Measurements from ENCODE around the gene GLT1D1. TPM values are rescaled to one million over a fixed set of nuclear protein-coding genes. Genes with fewer than 3 reads are reported as not detected.

The GLT1D1 gene
- total and polyA plus RNA-seq, 2 donors (not counting 1 experiment from before 2014, with no cell fraction given): under 0.01 TPM; not detected in 1

- no peaks in the 10 kb centered on the region for H3K36me3 ChIP-seq (ENCODE audit: control insufficient read depth, insufficient read depth, low read length)
- peaks cover 2% of the 10 kb centered on the region for H3K9me3 ChIP-seq (ENCODE audit: control insufficient read depth, insufficient read depth, low read depth, low read length)
These were observed 98.2 kb downstream of the GLT1D1 start for GRCh38 chr12:128951448-128951847.

GRCh38 chr12:128956755-128957154, 103.5 kb downstream of the GLT1D1 start:
- H3K36me3 ChIP-seq (ENCODE audit: control insufficient read depth, insufficient read depth, low read length): no peaks in the 10 kb centered on the region
- H3K27ac ChIP-seq (ENCODE audit: insufficient read depth, low read length): no peak overlapping the region
- H3K4me1 ChIP-seq (ENCODE audit: control insufficient read depth, extremely low read depth, insufficient read depth, low read length): no peaks in the 10 kb centered on the region
- H3K4me2 ChIP-seq (ENCODE audit: extremely low read depth, insufficient read depth, low read length): no peak overlapping the region
- H4K20me1 ChIP-seq (ENCODE audit: control insufficient read depth, extremely low read depth, insufficient read depth, low read length): no peaks in the 10 kb centered on the region
- H3K79me2 ChIP-seq (ENCODE audit: control insufficient read depth, insufficient read depth, low read length): no peaks in the 10 kb centered on the region
- H3K9ac ChIP-seq (ENCODE audit: insufficient read depth, low read length): no peak overlapping the region
- no peak for TF ChIP-seq CTCF (conservative IDR thresholded peaks at IDR 0.05 in 1 of 2, IDR thresholded peaks at IDR 0.05 in 1 of 2; ENCODE audit: low read depth in 1 of 2, low read length in 2 of 2)
- TF ChIP-seq EZH2 (IDR thresholded peaks at IDR 0.05; ENCODE audit: low read length, missing control alignments): no peak
- H2AFZ ChIP-seq (ENCODE audit: low read length): no peak overlapping the region
- no peak for DNase-seq (ENCODE audit: low read depth in 2 of 2)
- no peak overlapping the region for H3K4me3 ChIP-seq (replicated peaks in 1 of 4; ENCODE audit: control extremely low read depth in 1 of 4, insufficient read depth in 1 of 4, low read depth in 3 of 4, low read length in 4 of 4)
- no peaks in the 10 kb centered on the region for H3K9me3 ChIP-seq (ENCODE audit: control insufficient read depth, insufficient read depth, low read depth, low read length)
- H3K27me3 ChIP-seq (ENCODE audit: control insufficient read depth, insufficient read depth, low read length): no peaks in the 10 kb centered on the region

More at GRCh38 chr12:128951448-128951847, 98.2 kb downstream of the GLT1D1 start:
- H2AFZ ChIP-seq (ENCODE audit: low read length): no peak overlapping the region
- no peaks in the 10 kb centered on the region for H3K27me3 ChIP-seq (ENCODE audit: control insufficient read depth, insufficient read depth, low read length)
- H3K4me1 ChIP-seq (ENCODE audit: control insufficient read depth, extremely low read depth, insufficient read depth, low read length): no peaks in the 10 kb centered on the region
- no peaks in the 10 kb centered on the region for H3K79me2 ChIP-seq (ENCODE audit: control insufficient read depth, insufficient read depth, low read length)
- no peak overlapping the region for H3K27ac ChIP-seq (ENCODE audit: insufficient read depth, low read length)
- no peak for TF ChIP-seq EZH2 (IDR thresholded peaks at IDR 0.05; ENCODE audit: low read length, missing control alignments)
- H3K9ac ChIP-seq (ENCODE audit: insufficient read depth, low read length): no peak overlapping the region
- no peaks in the 10 kb centered on the region for H4K20me1 ChIP-seq (ENCODE audit: control insufficient read depth, extremely low read depth, insufficient read depth, low read length)
- no peak overlapping the region for H3K4me2 ChIP-seq (ENCODE audit: extremely low read depth, insufficient read depth, low read length)
- no peak for DNase-seq (ENCODE audit: low read depth in 2 of 2)
- no peak overlapping the region for H3K4me3 ChIP-seq (replicated peaks in 1 of 4; ENCODE audit: control extremely low read depth in 1 of 4, insufficient read depth in 1 of 4, low read depth in 3 of 4, low read length in 4 of 4)

GRCh38 chr12:128959901-128960300, 106.6 kb downstream of the GLT1D1 start:
- Histone ChIP-seq H3K27me3 (ENCODE audit: control insufficient read depth, insufficient read depth, low read length) (no peaks in the 10 kb centered on the region), H3K9me3 (ENCODE audit: control insufficient read depth, insufficient read depth, low read depth, low read length) (no peaks in the 10 kb centered on the region), H3K79me2 (ENCODE audit: control insufficient read depth, insufficient read depth, low read length) (no peaks in the 10 kb centered on the region), H2AFZ (ENCODE audit: low read length) (no peak overlapping the region), H3K4me1 (ENCODE audit: control insufficient read depth, extremely low read depth, insufficient read depth, low read length) (no peaks in the 10 kb centered on the region), H4K20me1 (ENCODE audit: control insufficient read depth, extremely low read depth, insufficient read depth, low read length) (no peaks in the 10 kb centered on the region), H3K36me3 (ENCODE audit: control insufficient read depth, insufficient read depth, low read length) (no peaks in the 10 kb centered on the region), H3K9ac (ENCODE audit: insufficient read depth, low read length) (no peak overlapping the region), H3K4me2 (ENCODE audit: extremely low read depth, insufficient read depth, low read length) (no peak overlapping the region), H3K27ac (ENCODE audit: insufficient read depth, low read length) (no peak overlapping the region), H3K4me3 (replicated peaks in 1 of 4; ENCODE audit: control extremely low read depth in 1 of 4, insufficient read depth in 1 of 4, low read depth in 3 of 4, low read length in 4 of 4) (no peak overlapping the region)
- no peak for TF ChIP-seq CTCF (conservative IDR thresholded peaks at IDR 0.05 in 1 of 2, IDR thresholded peaks at IDR 0.05 in 1 of 2; ENCODE audit: low read depth in 1 of 2, low read length in 2 of 2)
- TF ChIP-seq EZH2 (IDR thresholded peaks at IDR 0.05; ENCODE audit: low read length, missing control alignments): no peak
- no peak for DNase-seq (ENCODE audit: low read depth in 2 of 2)

Measured in fibroblast of lung (primary cell).